Posterior cingulate gyrus (tissue), 11 donors: ENCODE data around the gene CNKSR3.

Experiments
- DNase-seq, 10 donors: peaks; one replicate each; pipeline versions ENCODE4 v3.0.0 to v3.0.0-alpha.2; 2020 to 2021; ENCODE audit warnings: mixed read lengths in 3 of 10
- intact Hi-C: fragments of 100-400 bp; cut with DNase I; formaldehyde crosslinking; loops from one replicate; pipeline ENCODE4 v1.15.1; 2023

CNKSR3 gene

GRCh38 chr6:154432533-154433476, 77.7 kb downstream of the CNKSR3 start:
- DNase-seq: no peak
- intact Hi-C loops: no loop called here

- intact Hi-C loops: no loop called here
- DNase-seq: no peak
These were observed 80.0 kb downstream of the CNKSR3 start for GRCh38 chr6:154430481-154430919.

GRCh38 chr6:154429711-154430110, 80.8 kb downstream of the CNKSR3 start:
- intact Hi-C loops: no loop called here
- no peak for DNase-seq

GRCh38 chr6:154428897-154429296, 81.6 kb downstream of the CNKSR3 start:
- intact Hi-C loops: no loop called here
- no peak for DNase-seq

GRCh38 chr6:154427446-154427845, 83.0 kb downstream of the CNKSR3 start:
- intact Hi-C loops: no loop called here
- DNase-seq: no peak

GRCh38 chr6:154426997-154427396, 83.5 kb downstream of the CNKSR3 start:
- intact Hi-C loops: no loop called here
- no peak for DNase-seq

GRCh38 chr6:154425034-154425433, 85.5 kb downstream of the CNKSR3 start:
- intact Hi-C loops: no loop called here
- no peak for DNase-seq

- DNase-seq: no peak
- intact Hi-C loops: no loop called here
These were observed 96.3 kb downstream of the CNKSR3 start for GRCh38 chr6:154414021-154414813.

- DNase-seq: no peak
- intact Hi-C loops: no loop called here
These were observed 98.2 kb downstream of the CNKSR3 start for GRCh38 chr6:154412106-154412820.

- intact Hi-C loops: no loop called here
- no peak for DNase-seq
These were observed 99.4 kb downstream of the CNKSR3 start for GRCh38 chr6:154411076-154411475.

GRCh38 chr6:154410619-154411072, 99.8 kb downstream of the CNKSR3 start:
- intact Hi-C loops: no loop called here

GRCh38 chr6:154408891-154409500, 101.5 kb downstream of the CNKSR3 start:
- DNase-seq: peak in 5 of 10 donors; percentile 28 to 87 (median 50)
- intact Hi-C loops: loop anchor here (10.0 kb wide), 1 partner anchor 254 kb away; no protein-coding TSS in a partner anchor

More at GRCh38 chr6:154410619-154411072, 99.8 kb downstream of the CNKSR3 start:
- no peak for DNase-seq

- intact Hi-C loops: loop anchor here (10.0 kb wide), 1 partner anchor 253 kb away; no protein-coding TSS in a partner anchor
- DNase-seq: no peak
These were observed 103.0 kb downstream of the CNKSR3 start for GRCh38 chr6:154407440-154407839.

GRCh38 chr6:154406869-154407268, 103.6 kb downstream of the CNKSR3 start:
- intact Hi-C loops: loop anchor here (10.0 kb wide), 1 partner anchor 252 kb away; no protein-coding TSS in a partner anchor
- no peak for DNase-seq

GRCh38 chr6:154406301-154406700, 104.2 kb downstream of the CNKSR3 start:
- intact Hi-C loops: loop anchor here (10.0 kb wide), 1 partner anchor 252 kb away; no protein-coding TSS in a partner anchor
- DNase-seq: no peak

- no peak for DNase-seq
- intact Hi-C loops: loop anchor here (10.0 kb wide), 1 partner anchor 250 kb away; no protein-coding TSS in a partner anchor
These were observed 105.6 kb downstream of the CNKSR3 start for GRCh38 chr6:154404791-154405400.

GRCh38 chr6:154403788-154404187, 106.7 kb downstream of the CNKSR3 start:
- intact Hi-C loops: loop anchor here (10.0 kb wide), 1 partner anchor 249 kb away; no protein-coding TSS in a partner anchor
- DNase-seq: no peak

GRCh38 chr6:154402081-154402780, 108.3 kb downstream of the CNKSR3 start:
- no peak for DNase-seq
- intact Hi-C loops: loop anchor here (10.0 kb wide), 1 partner anchor 247 kb away; no protein-coding TSS in a partner anchor

GRCh38 chr6:154399097-154399496, 111.4 kb downstream of the CNKSR3 start:
- intact Hi-C loops: no loop called here
- no peak for DNase-seq
